ENCODE results near the gene AIF1L.

- TF ChIP-seq CTCF (IDR thresholded peaks at IDR 0.05) (no peak), USF1 (CRISPR knock-in tag; IDR thresholded peaks at IDR 0.05) (no peak), SOX15 (CRISPR knock-in tag; IDR thresholded peaks at IDR 0.05) (no peak), STAT6 (CRISPR knock-in tag; conservative IDR thresholded peaks at IDR 0.05; ENCODE audit: low read depth) (no peak), USF2 (CRISPR knock-in tag; IDR thresholded peaks at IDR 0.05) (no peak), E2F5 (CRISPR knock-in tag; IDR thresholded peaks at IDR 0.05) (no peak), TEAD4 (CRISPR knock-in tag; IDR thresholded peaks at IDR 0.05) (no peak), NR3C1 (CRISPR knock-in tag; conservative IDR thresholded peaks at IDR 0.05; ENCODE audit: low read depth) (no peak), ESRRA (CRISPR knock-in tag; IDR thresholded peaks at IDR 0.05; ENCODE audit: borderline replicate concordance) (no peak), ZBTB21 (CRISPR knock-in tag; IDR thresholded peaks at IDR 0.05; ENCODE audit: borderline replicate concordance) (no peak), HMGA2 (CRISPR knock-in tag; IDR thresholded peaks at IDR 0.05) (no peak), MXD4 (CRISPR knock-in tag; IDR thresholded peaks at IDR 0.05; ENCODE audit: borderline replicate concordance) (no peak), ZNF121 (CRISPR knock-in tag; IDR thresholded peaks at IDR 0.05) (no peak), ELF4 (CRISPR knock-in tag; IDR thresholded peaks at IDR 0.05; ENCODE audit: low read depth) (no peak)
These were observed 65.3 kb downstream of the AIF1L start for GRCh38 chr9:131161585-131161984.
